Measurements from ENCODE around the gene PAWR.

- no peak for TF ChIP-seq EZH2 (IDR thresholded peaks at IDR 0.05)
- no peak for TF ChIP-seq POLR2AphosphoS5 (IDR thresholded peaks at IDR 0.05; ENCODE audit: borderline replicate concordance, low read depth, low read length)
- no peak for TF ChIP-seq FOXP2 (optimal IDR thresholded peaks at IDR 0.05; ENCODE audit: control extremely low read depth, extremely low read length, insufficient read depth)
Observed at GRCh38 chr12:79560225-79560889, 130.4 kb downstream of the PAWR start.
